Panc1 (cell line): Measurements from ENCODE around the gene KAT5. TPM values are rescaled to one million over a fixed set of nuclear protein-coding genes. Genes with fewer than 3 reads are reported as not detected.

ENCODE experiments used
- ATAC-seq: fragments of 200-7000 bp; cut with Tn5 transposase; 2 replicates; pipeline ENCODE4 v1.9.1; 2020; ENCODE audit warnings: mild to moderate bottlenecking, moderate library complexity
- BruUV-seq: library from RNA; stranded (reverse); fragments of 400-500 nt; replicated peaks from 2 replicates; lab custom pipeline; 2021; lab: Mats Ljungman, UMichigan
- CTCF ChIA-PET: fragments of 300-600 bp; sonication (Branson Sonifier 250); formaldehyde crosslinking; loops from one replicate; lab custom pipeline; 2022; ENCODE audit warnings: antibody characterized with exemption; lab: Charles Lee
- POLR2A ChIA-PET: fragments of 300-600 bp; sonication (Branson Sonifier 250); formaldehyde crosslinking; loops from one replicate; lab custom pipeline; 2022; ENCODE audit warnings: antibody characterized with exemption; lab: Charles Lee
- DNase-seq: peaks from one replicate; pipeline ENCODE4 v3.0.0-alpha.2; 2010; ENCODE audit warnings: low read depth, low spot score
- H3K27ac ChIP-seq: 2 replicates; pipeline ENCODE4 v1.5.1; 2011; ENCODE audit warnings: mild to moderate bottlenecking, low read length, inconsistent platforms
- H3K27me3 ChIP-seq: fragments of 200-500 bp; sonication (Bioruptor generic); 2 replicates; pipeline ENCODE4 v1.6.0; 2014; ENCODE audit warnings: low read length, inconsistent platforms; ENCODE audit not compliant: control insufficient read depth, insufficient read depth
- H3K36me3 ChIP-seq: fragments of 200-500 bp; sonication (Bioruptor generic); 2 replicates; pipeline ENCODE4 v1.5.1; 2014; ENCODE audit warnings: inconsistent platforms, mild to moderate bottlenecking, low read length, moderate library complexity; ENCODE audit not compliant: control insufficient read depth, insufficient read depth
- H3K4me1 ChIP-seq: 2 replicates; pipeline ENCODE4 v1.5.1; 2011; ENCODE audit warnings: inconsistent platforms, mild to moderate bottlenecking, low read length, moderate library complexity; ENCODE audit not compliant: control insufficient read depth, insufficient read depth
- H3K4me3 ChIP-seq, 2 experiments: 2 replicates each; pipeline ENCODE4 v1.5.1; 2011 to 2012; ENCODE audit warnings: low read depth in 2 of 2, low read length in 2 of 2, mild to moderate bottlenecking in 2 of 2, inconsistent platforms in 1 of 2, moderate library complexity in 1 of 2
- H3K9me3 ChIP-seq: fragments of 200-500 bp; sonication (Bioruptor generic); 2 replicates; pipeline ENCODE4 v1.5.1; 2014; ENCODE audit warnings: low read depth, mild to moderate bottlenecking, inconsistent platforms, low read length, moderate library complexity; ENCODE audit not compliant: control insufficient read depth, insufficient read depth
- REST ChIP-seq, 2 experiments: IDR thresholded peaks; 2 replicates each; pipeline ENCODE4 v1.6.1; 2011 to 2012; ENCODE audit warnings: low read depth in 2 of 2, control low read depth in 1 of 2, low read length in 1 of 2, mild to moderate bottlenecking in 1 of 2, moderate library complexity in 1 of 2; ENCODE audit not compliant: insufficient read depth in 1 of 2
- SIN3A ChIP-seq: IDR thresholded peaks from 2 replicates; pipeline ENCODE4 v1.6.1; 2012; ENCODE audit warnings: low read depth, mild to moderate bottlenecking, low read length, moderate library complexity, borderline replicate concordance; ENCODE audit not compliant: insufficient read depth
- TCF7L2 ChIP-seq: IDR thresholded peaks from 2 replicates; pipeline ENCODE4 v1.6.1; 2011; ENCODE audit warnings: mild to moderate bottlenecking, low read depth, low read length, inconsistent platforms
- in situ Hi-C: cut with HindIII; loops from 2 replicates; pipeline ENCODE4 v1.10.0; 2016; ENCODE audit warnings: low sequenced_read_pairs, low pct_unique_long_range_greater_than_20kb
- intact Hi-C: fragments of 100-400 bp; cut with micrococcal nuclease; formaldehyde crosslinking; loops from one replicate; pipeline ENCODE4 v1.10.0; 2022; ENCODE audit not compliant: unreplicated experiment
- total RNA-seq: library from RNA; stranded (reverse); gene quantifications from one replicate; pipeline ENCODE4 v1.2.1, GENCODE V29; 2021; ENCODE audit not compliant: unreplicated experiment
- TF ChIP-seq, protein P1 (sequence below): fragments of 450-650 bp; IDR thresholded peaks from 2 replicates; pipeline ENCODE4 v1.5.1; 2017; ENCODE audit warnings: mild to moderate bottlenecking

The KAT5 gene
- total RNA-seq, 1 experiment from 2014 or later: 84.2 TPM

GRCh38 chr11:65741185-65741584 lies 29.1 kb downstream of the KAT5 start:
- ChIA-PET POLR2A (no interaction called here), CTCF (no interaction called here)
- in situ Hi-C loops: no loop called here
- no peak overlapping the region for H3K27ac ChIP-seq
- TF ChIP-seq REST (IDR thresholded peaks at IDR 0.05; ENCODE audit: insufficient read depth in 1 of 2, low read depth in 2 of 2, low read length in 1 of 2) (no peak), TCF7L2 (no peak)
- TF ChIP-seq, protein P1, sequence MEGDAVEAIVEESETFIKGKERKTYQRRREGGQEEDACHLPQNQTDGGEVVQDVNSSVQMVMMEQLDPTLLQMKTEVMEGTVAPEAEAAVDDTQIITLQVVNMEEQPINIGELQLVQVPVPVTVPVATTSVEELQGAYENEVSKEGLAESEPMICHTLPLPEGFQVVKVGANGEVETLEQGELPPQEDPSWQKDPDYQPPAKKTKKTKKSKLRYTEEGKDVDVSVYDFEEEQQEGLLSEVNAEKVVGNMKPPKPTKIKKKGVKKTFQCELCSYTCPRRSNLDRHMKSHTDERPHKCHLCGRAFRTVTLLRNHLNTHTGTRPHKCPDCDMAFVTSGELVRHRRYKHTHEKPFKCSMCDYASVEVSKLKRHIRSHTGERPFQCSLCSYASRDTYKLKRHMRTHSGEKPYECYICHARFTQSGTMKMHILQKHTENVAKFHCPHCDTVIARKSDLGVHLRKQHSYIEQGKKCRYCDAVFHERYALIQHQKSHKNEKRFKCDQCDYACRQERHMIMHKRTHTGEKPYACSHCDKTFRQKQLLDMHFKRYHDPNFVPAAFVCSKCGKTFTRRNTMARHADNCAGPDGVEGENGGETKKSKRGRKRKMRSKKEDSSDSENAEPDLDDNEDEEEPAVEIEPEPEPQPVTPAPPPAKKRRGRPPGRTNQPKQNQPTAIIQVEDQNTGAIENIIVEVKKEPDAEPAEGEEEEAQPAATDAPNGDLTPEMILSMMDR: no peak
- BruUV-seq: no TSS peak
- no peak overlapping the region for H3K4me3 ChIP-seq
- no peaks in the 10 kb centered on the region for H3K36me3 ChIP-seq
- no peaks in the 10 kb centered on the region; the same call in 1 of the 2 replicates for H3K27me3 ChIP-seq
- intact Hi-C loops: no loop called here
- peaks cover 9% of the 10 kb centered on the region for H3K9me3 ChIP-seq
- no peak for DNase-seq
- ATAC-seq: no peak
- 0 out of 2 replicates have a peak, but pooled peaks cover 7% of the 10 kb centered on the region for H3K4me1 ChIP-seq

- intact Hi-C loops: no loop called here
- CTCF ChIA-PET: no interaction called here
These were observed 30.3 kb downstream of the KAT5 start for GRCh38 chr11:65742353-65742752.

More at GRCh38 chr11:65742353-65742752, 30.3 kb downstream of the KAT5 start:
- POLR2A ChIA-PET: interaction anchor here (0.6 kb wide), 1 partner anchor 55 kb away, joined by 3 read pairs; no protein-coding TSS in a partner anchor
- no TSS peak for BruUV-seq
- Histone ChIP-seq H3K4me1 (0 out of 2 replicates have a peak, but pooled peaks cover 7% of the 10 kb centered on the region), H3K4me3 (no peak overlapping the region), H3K9me3 (no peaks in the 10 kb centered on the region), H3K27me3 (no peaks in the 10 kb centered on the region; the same call in 1 of the 2 replicates), H3K27ac (no peak overlapping the region), H3K36me3 (no peaks in the 10 kb centered on the region)
- in situ Hi-C loops: no loop called here
- no peak for TF ChIP-seq REST (IDR thresholded peaks at IDR 0.05; ENCODE audit: insufficient read depth in 1 of 2, low read depth in 2 of 2, low read length in 1 of 2)
- TF ChIP-seq SIN3A: no peak
- ATAC-seq (no peak), DNase-seq (no peak)
